Heart left ventricle (tissue), 13 donors: ENCODE data around the gene SLC18A3.

Experiments
- CTCF ChIP-seq, 12 donors: fragments of 200-600 bp; sonication (generic) in 4 of 12; IDR thresholded peaks; one replicate each; pipeline versions ENCODE4 v1.5.0 to v1.8.0; 2018 to 2022; ENCODE audit warnings: antibody characterized with exemption in 12 of 12, mild to moderate bottlenecking in 5 of 12
- POLR2A ChIP-seq, 2 donors: fragments of 450-650 bp; IDR thresholded peaks; one replicate each; pipeline ENCODE4 v1.6.1; 2017; ENCODE audit warnings: antibody characterized with exemption in 2 of 2, mild to moderate bottlenecking in 2 of 2, moderate library complexity in 2 of 2
- donor health status: ischemic (EF 13 %, LVEDD 7.1; RV severe dilation, severe dysfunction).
- donor health status: DM: no; HTN: yes; CAD: no.
- donor health status: DM: no; HTN: no; CAD: no.
- donor health status: ischemic (EF 25% LVEDD 6.9; RV normal size, moderate dysfunction).
- donor health status: ischemic (EF 25% LVEDD 5.7; RV mildly dilated, moderate dysfunction).
- donor health status: ischemic (EF 35%, LVEDD 5.7; RV mildly dilated, moderate dysfunction).
- donor health status: nonischemic (EF 11% LVEDD 7.7; RV severe dilation, severe dysfunction).
- donor health status: DM: yes; HTN: yes; CAD: no.
- donor health status: PGD.
- donor health status: ischemic (EF 29% LVEDD 5.4; RV normal size, mild dysfunction).
- donor health status: nonischemic (EF 23%, LVEDD 6.1; RV moderate dilation, normal function).

GRCh38 chr10:49615213-49615612 is 5.1 kb downstream of the SLC18A3 start:
- TF ChIP-seq CTCF (IDR thresholded peaks at IDR 0.05) (no peak), POLR2A (IDR thresholded peaks at IDR 0.05) (no peak)
